Measurements from ENCODE around the gene FTSJ3.

The FTSJ3 gene

DNA sequence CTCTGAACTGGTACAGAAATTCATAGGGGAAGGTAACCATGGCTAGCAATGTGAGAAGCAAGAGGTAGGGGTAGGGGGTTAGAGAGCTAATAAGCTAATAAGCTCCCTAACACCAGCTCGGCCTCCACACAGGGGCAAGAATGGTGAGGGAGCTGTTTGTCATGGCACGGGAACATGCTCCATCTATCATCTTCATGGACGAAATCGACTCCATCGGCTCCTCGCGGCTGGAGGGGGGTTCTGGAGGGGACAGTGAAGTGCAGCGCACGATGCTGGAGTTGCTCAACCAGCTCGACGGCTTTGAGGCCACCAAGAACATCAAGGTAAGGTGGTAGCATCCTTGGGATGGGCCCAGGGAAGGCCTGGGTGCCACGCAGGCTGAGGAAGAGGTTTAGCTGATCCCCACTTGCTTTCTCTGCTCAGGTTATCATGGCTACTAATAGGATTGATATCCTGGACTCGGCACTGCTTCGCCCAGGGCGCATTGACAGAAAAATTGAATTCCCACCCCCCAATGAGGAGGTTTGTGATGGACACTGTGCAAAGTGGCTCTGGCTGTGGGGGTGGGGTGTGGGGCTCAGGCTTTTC is 3.5 kb upstream of the FTSJ3 start:
- ChIA-PET CTCF (interaction anchor here (0.7 kb wide), 1 partner anchor 41 kb away, joined by 3 read pairs; no protein-coding TSS in a partner anchor), POLR2A (ENCODE audit: low non-redundant PET) (no interaction called here)
- no peak for TF ChIP-seq CTCF (conservative IDR thresholded peaks at IDR 0.05; ENCODE audit: low read depth)
- peak overlapping the region; percentile 63 for H3K27ac ChIP-seq
- DNase-seq (ENCODE audit: low spot score), result no peak

DNA sequence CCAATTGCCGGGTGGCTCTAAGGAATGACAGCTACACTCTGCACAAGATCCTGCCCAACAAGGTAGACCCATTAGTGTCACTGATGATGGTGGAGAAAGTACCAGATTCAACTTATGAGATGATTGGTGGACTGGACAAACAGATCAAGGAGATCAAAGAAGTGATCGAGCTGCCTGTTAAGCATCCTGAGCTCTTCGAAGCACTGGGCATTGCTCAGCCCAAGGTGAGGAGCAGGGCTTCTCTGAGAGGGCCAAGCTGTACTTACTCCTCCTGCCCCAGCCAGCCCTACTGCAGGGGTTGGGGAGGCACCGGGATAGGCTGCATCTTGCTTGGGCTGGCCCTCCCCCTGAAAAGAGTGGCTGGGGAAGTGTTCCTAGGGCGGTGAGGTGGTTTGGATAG is 2.8 kb upstream of the FTSJ3 start:
- no peak for TF ChIP-seq CTCF (conservative IDR thresholded peaks at IDR 0.05; ENCODE audit: low read depth)
- CTCF ChIA-PET, result interaction anchor here (0.7 to 0.8 kb wide), 2 partner anchors 19 to 40 kb away, joined by 3 read pairs; no protein-coding TSS in a partner anchor
- DNase-seq (ENCODE audit: low spot score), result no peak
- POLR2A ChIA-PET (ENCODE audit: low non-redundant PET), result no interaction called here
- peak overlapping the region; percentile 63 for H3K27ac ChIP-seq

- no peak overlapping the region for H3K27ac ChIP-seq
- no peak for TF ChIP-seq CTCF (conservative IDR thresholded peaks at IDR 0.05; ENCODE audit: low read depth)
- DNase-seq (ENCODE audit: low spot score), result no peak
- POLR2A ChIA-PET (ENCODE audit: low non-redundant PET), result interaction anchor here (0.5 kb wide), 1 partner anchor 26 kb away, joined by 4 read pairs; no protein-coding TSS in a partner anchor
- CTCF ChIA-PET, result interaction anchor here (0.5 kb wide), 1 partner anchor 75 kb away, joined by 3 read pairs; no protein-coding TSS in a partner anchor
Observed at GRCh38 chr17:63828936-63829335, 1.5 kb upstream of the FTSJ3 start.

- ChIA-PET POLR2A (ENCODE audit: low non-redundant PET) (interaction anchor here (1.0 kb wide), 1 partner anchor 11 kb away, joined by 3 read pairs; no protein-coding TSS in a partner anchor), CTCF (interaction anchor here (0.6 to 0.7 kb wide), 4 partner anchors 11 to 98 kb away, joined by 3 to 5 read pairs (median 4); no protein-coding TSS in a partner anchor)
- TF ChIP-seq CTCF (conservative IDR thresholded peaks at IDR 0.05; ENCODE audit: low read depth), result 0 out of 2 replicates have a peak, but pooled peaks have one; percentile 17
- DNase-seq (ENCODE audit: low spot score), result no peak
- peak overlapping the region; percentile 88 for H3K27ac ChIP-seq
Observed at GRCh38 chr17:63827801-63828221, 348 bp upstream of the FTSJ3 start.

DNA sequence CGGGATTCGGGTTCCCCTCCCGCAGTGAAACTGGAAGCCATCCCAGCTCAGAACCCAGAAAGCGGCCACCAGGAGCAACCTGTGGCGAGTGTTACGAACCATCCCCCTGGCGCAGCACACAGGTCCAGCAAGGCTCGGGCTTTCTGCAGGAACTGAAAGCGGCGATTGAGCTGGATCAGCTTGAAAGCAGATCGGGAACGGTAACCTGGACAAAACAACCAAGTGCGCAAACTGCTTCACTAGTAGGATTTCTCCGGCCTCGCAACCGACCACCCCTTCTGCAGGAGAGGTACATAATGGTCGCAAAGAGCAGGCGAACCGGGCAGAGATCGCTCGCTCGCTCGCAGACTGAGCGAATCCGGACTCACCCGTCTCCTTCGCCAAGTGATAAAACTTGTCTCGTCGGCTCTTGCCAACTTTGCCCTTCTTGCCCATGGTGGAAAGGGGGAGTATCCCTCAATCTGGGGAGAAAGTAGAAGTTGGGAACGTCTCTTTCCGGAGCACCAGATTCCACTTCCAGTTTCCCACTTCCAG is 928 bp downstream of the FTSJ3 start:
- TF ChIP-seq CTCF (conservative IDR thresholded peaks at IDR 0.05; ENCODE audit: low read depth), result no peak
- no peak for DNase-seq (ENCODE audit: low spot score)
- CTCF ChIA-PET, result no interaction called here
- POLR2A ChIA-PET (ENCODE audit: low non-redundant PET), result interaction anchor here (0.7 kb wide), 1 partner anchor 24 kb away, joined by 3 read pairs; no protein-coding TSS in a partner anchor
- H3K27ac ChIP-seq, result peak overlapping the region; percentile 88

DNA sequence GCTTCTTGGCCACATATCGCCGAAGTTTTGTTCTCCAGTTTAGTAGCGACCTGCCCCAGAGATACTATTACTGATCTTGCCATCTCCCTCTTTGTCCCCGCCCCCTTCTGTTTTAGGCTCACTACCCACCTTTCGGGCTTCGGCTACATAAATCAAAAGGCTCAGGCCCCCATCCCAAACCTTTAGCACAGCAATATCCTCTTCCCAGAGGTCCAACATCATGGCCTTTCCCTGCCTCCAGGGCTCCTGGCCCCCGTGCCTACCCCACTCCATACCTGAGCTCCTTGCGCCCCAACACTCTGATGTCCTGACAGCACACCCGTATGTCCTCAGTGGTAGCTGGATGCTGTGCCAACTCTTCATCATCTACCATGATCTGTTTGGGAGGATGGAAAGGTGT is 3.1 kb downstream of the FTSJ3 start:
- DNase-seq (ENCODE audit: low spot score), result no peak
- TF ChIP-seq CTCF (conservative IDR thresholded peaks at IDR 0.05; ENCODE audit: low read depth), result no peak
- ChIA-PET POLR2A (ENCODE audit: low non-redundant PET) (no interaction called here), CTCF (no interaction called here)
- H3K27ac ChIP-seq, result peak overlapping the region; percentile 10
